Endodermal cell (in vitro differentiated cells): ENCODE measurements around the gene EFNA5. TPM values are rescaled to one million over a fixed set of nuclear protein-coding genes. Genes with fewer than 3 reads are reported as not detected.
A peak's percentile ranks its signal among the peaks of the same experiment; 100 is the strongest.

Source experiments
- DNase-seq: peaks from one replicate; pipeline ENCODE4 v3.0.0-alpha.2; 2017
- H3K27ac ChIP-seq: 2 replicates; pipeline ENCODE4 v1.5.1; 2013; ENCODE audit warnings: mild to moderate bottlenecking, low read depth, low read length, moderate library complexity
- H3K27me3 ChIP-seq: 2 replicates; pipeline ENCODE4 v1.6.1; 2013; ENCODE audit warnings: mild to moderate bottlenecking, low read length, moderate library complexity; ENCODE audit not compliant: insufficient read depth, control insufficient read depth, poor library complexity, severe bottlenecking
- H3K36me3 ChIP-seq: 2 replicates; pipeline ENCODE4 v1.7.0; 2013; ENCODE audit warnings: mild to moderate bottlenecking, low read length, moderate library complexity; ENCODE audit not compliant: control insufficient read depth, insufficient read depth
- H3K4me1 ChIP-seq: one replicate; pipeline ENCODE4 v1.7.0; 2013; ENCODE audit warnings: low read length; ENCODE audit not compliant: control insufficient read depth, insufficient read depth
- H3K4me3 ChIP-seq: 2 replicates; pipeline ENCODE4 v1.5.1; 2013; ENCODE audit warnings: mild to moderate bottlenecking, low read length, moderate library complexity
- H3K9ac ChIP-seq: 2 replicates; pipeline ENCODE4 v1.6.1; 2013; ENCODE audit warnings: mild to moderate bottlenecking, low read length, moderate library complexity; ENCODE audit not compliant: poor library complexity, severe bottlenecking; ENCODE audit errors: extremely low read depth
- H3K9me3 ChIP-seq: 2 replicates; pipeline ENCODE4 v1.6.1; 2013; ENCODE audit warnings: mild to moderate bottlenecking, low read length, moderate library complexity; ENCODE audit not compliant: control insufficient read depth
- H3K27ac Mint-ChIP-seq: 2 replicates; pipeline ENCODE4 v1.8.0; 2020; ENCODE audit warnings: mixed read lengths
- H3K27me3 Mint-ChIP-seq: 2 replicates; pipeline ENCODE4 v1.8.0; 2021; ENCODE audit warnings: mild to moderate bottlenecking, mixed read lengths; ENCODE audit not compliant: insufficient read depth
- H3K36me3 Mint-ChIP-seq: 2 replicates; pipeline ENCODE4 v1.8.0; 2020; ENCODE audit warnings: low read depth, mixed read lengths
- H3K4me1 Mint-ChIP-seq: 2 replicates; pipeline ENCODE4 v1.8.0; 2020; ENCODE audit warnings: mixed read lengths
- H3K4me3 Mint-ChIP-seq: 2 replicates; pipeline ENCODE4 v1.8.0; 2020; ENCODE audit warnings: mild to moderate bottlenecking, moderate library complexity, mixed read lengths
- H3K9me3 Mint-ChIP-seq: 2 replicates; pipeline ENCODE4 v1.8.0; 2020; ENCODE audit warnings: mild to moderate bottlenecking, mixed read lengths
- CTCF ChIP-seq: fragments of 200-600 bp; sonication (generic); conservative IDR thresholded peaks from 2 replicates; pipeline ENCODE4 v1.5.0; 2021; ENCODE audit warnings: antibody characterized with exemption, mild to moderate bottlenecking
- WGBS, 2 experiments: methylation state at CpG; one replicate each; pipeline versions ENCODE4 v1.1.5 to v1.1.7; 2013; ENCODE audit warnings: missing lambda C conversion rate in 2 of 2, mixed read lengths in 1 of 2; ENCODE audit not compliant: insufficient coverage in 1 of 2, insufficient read length in 1 of 2; 5-methylcytosine and 5-hydroxymethylcytosine counted together
- total RNA-seq, 2 donors: library from RNA; stranded (reverse); fragmentation: NEBNext Ultra II Directional in 1 of 2; extraction: Animal tissue kit (Norgen Biotek cat#: 25700) in 1 of 2; gene quantifications; 2 replicates in 1 of 2; 3 replicates in 1 of 2; pipeline ENCODE4 v1.2.1, GENCODE V29; 2021

Gene EFNA5
- total RNA-seq, 2 donors from 2014 or later, result 53.3 to 63.1 TPM

- no peaks in the 10 kb centered on the region for H3K9me3 ChIP-seq
- no peak overlapping the region for H3K4me3 Mint-ChIP-seq
- no peak for DNase-seq
- TF ChIP-seq CTCF, result no peak
- peaks cover 23% of the 10 kb centered on the region for H3K4me1 ChIP-seq
- no peak overlapping the region for H3K4me3 ChIP-seq
- no peak overlapping the region for H3K9ac ChIP-seq
- H3K4me1 Mint-ChIP-seq, result peaks cover 43% of the 10 kb centered on the region
- WGBS, 2 experiments, result 90% methylated on average over 1 of the region's 1 CpG; no CpG with 5 or more reads in 1 of the 2 experiments
- peaks cover 8% of the 10 kb centered on the region for H3K36me3 ChIP-seq
- H3K27me3 ChIP-seq, result no peaks in the 10 kb centered on the region
- no peak overlapping the region for H3K27ac ChIP-seq
- H3K27me3 Mint-ChIP-seq, result no peaks in the 10 kb centered on the region
- no peaks in the 10 kb centered on the region for H3K36me3 Mint-ChIP-seq
- no peak overlapping the region for H3K27ac Mint-ChIP-seq
- H3K9me3 Mint-ChIP-seq, result no peaks in the 10 kb centered on the region
These were observed 15.9 kb downstream of the EFNA5 start for GRCh38 chr5:107654827-107655226.

GRCh38 chr5:107653685-107654084, 17.1 kb downstream of the EFNA5 start:
- Histone ChIP-seq H3K27ac (peak overlapping the region; percentile 75), H3K4me1 (peaks cover 23% of the 10 kb centered on the region), H3K4me3 (peak overlapping the region; percentile 9), H3K9ac (no peak overlapping the region), H3K36me3 (peaks cover 12% of the 10 kb centered on the region), H3K27me3 (no peaks in the 10 kb centered on the region), H3K9me3 (no peaks in the 10 kb centered on the region)
- no peak overlapping the region for H3K27ac Mint-ChIP-seq
- no peak for DNase-seq
- TF ChIP-seq CTCF, result no peak
- no peaks in the 10 kb centered on the region for H3K27me3 Mint-ChIP-seq
- peaks cover 43% of the 10 kb centered on the region for H3K4me1 Mint-ChIP-seq
- no peak overlapping the region for H3K4me3 Mint-ChIP-seq
- H3K36me3 Mint-ChIP-seq, result peaks cover 5% of the 10 kb centered on the region
- no peaks in the 10 kb centered on the region for H3K9me3 Mint-ChIP-seq
- 76 to 86% methylated on average over 1 to 2 of the region's 2 CpGs for WGBS, 2 experiments

- Mint-ChIP-seq H3K4me1 (peaks cover 43% of the 10 kb centered on the region), H3K4me3 (no peak overlapping the region)
- WGBS, 2 experiments, result 32 to 65% methylated on average over 2 to 4 of the region's 4 CpGs
These were observed 17.7 kb downstream of the EFNA5 start for GRCh38 chr5:107652839-107653607.

More at GRCh38 chr5:107652839-107653607, 17.7 kb downstream of the EFNA5 start:
- Mint-ChIP-seq H3K36me3 (peaks cover 5% of the 10 kb centered on the region), H3K9me3 (no peaks in the 10 kb centered on the region), H3K27me3 (no peaks in the 10 kb centered on the region), H3K27ac (peak overlapping the region; percentile 31)
- H3K27ac ChIP-seq, result peak overlapping the region; percentile 75
- peaks cover 23% of the 10 kb centered on the region for H3K4me1 ChIP-seq
- H3K9ac ChIP-seq, result no peak overlapping the region
- H3K36me3 ChIP-seq, result peaks cover 16% of the 10 kb centered on the region
- H3K27me3 ChIP-seq, result no peaks in the 10 kb centered on the region
- no peak for TF ChIP-seq CTCF
- no peak for DNase-seq
- H3K9me3 ChIP-seq, result no peaks in the 10 kb centered on the region
- H3K4me3 ChIP-seq, result peak overlapping the region; percentile 9
